HepG2 (cell line): ENCODE measurements around the gene UQCR10. TPM values are rescaled to one million over a fixed set of nuclear protein-coding genes. Genes with fewer than 3 reads are reported as not detected.

Experiments used
- ATAC-seq: fragments of 200-7000 bp; cut with Tn5 transposase; 3 replicates; pipeline ENCODE4 v1.9.1; 2020; ENCODE audit warnings: mild to moderate bottlenecking, moderate library complexity
- BruUV-seq: library from RNA; stranded (reverse); fragments of 400-500 nt; replicated peaks from 2 replicates; lab custom pipeline; 2021; lab: Mats Ljungman, UMichigan
- CTCF ChIA-PET: fragments of 300-600 bp; formaldehyde crosslinking; extraction: SDS; loops from one replicate; lab custom pipeline; 2021; ENCODE audit warnings: low total read pairs, inconsistent platforms, low intra/inter-chr PET ratio; lab: Yijun Ruan, JAX
- POLR2A ChIA-PET: fragments of 350-600 bp; sonication (Branson Sonifier 250); formaldehyde crosslinking; loops from one replicate; lab custom pipeline; 2020; ENCODE audit warnings: antibody characterized with exemption, inconsistent platforms; lab: Yijun Ruan, JAX
- DNase-seq: peaks from one replicate; pipeline ENCODE4 v3.0.0-alpha.2; 2015; ENCODE audit warnings: low spot score
- FAIRE-seq: peaks from 3 replicates; lab custom pipeline; 2011; peaks lifted over from hg19 to GRCh38; lab: Jason Lieb, UNC
- H2AFZ ChIP-seq: one replicate; pipeline ENCODE4 v1.6.1; 2011; ENCODE audit warnings: low read length, inconsistent platforms
- H3K27ac ChIP-seq: fragments of 300-600 bp; 3 replicates; pipeline ENCODE4 v1.8.0; 2011; ENCODE audit warnings: mixed run types, mild to moderate bottlenecking, mixed read lengths, low read length, inconsistent platforms; ENCODE audit not compliant: insufficient read depth; ENCODE audit errors: extremely low read length
- H3K27me3 ChIP-seq, 2 experiments: fragments of 200-600 bp in 1 of 2; 2 replicates in 1 of 2; 3 replicates in 1 of 2; pipeline versions ENCODE4 v1.6.0 to v1.8.0; 2011; ENCODE audit warnings: low read length in 2 of 2, mild to moderate bottlenecking in 2 of 2, moderate library complexity in 2 of 2, inconsistent platforms in 1 of 2; ENCODE audit not compliant: insufficient read depth in 2 of 2, control insufficient read depth in 1 of 2
- H3K36me3 ChIP-seq, 2 experiments: fragments of 200-600 bp in 1 of 2; replicated peaks in 1 of 2; 2 replicates in 1 of 2; 3 replicates in 1 of 2; pipeline versions ENCODE4 v1.5.1 to v1.8.0; 2011; ENCODE audit warnings: low read length in 2 of 2, inconsistent platforms in 1 of 2; ENCODE audit not compliant: insufficient read depth in 2 of 2, control insufficient read depth in 1 of 2
- H3K4me1 ChIP-seq: 2 replicates; pipeline ENCODE4 v1.5.1; 2012; ENCODE audit warnings: low read length, inconsistent platforms; ENCODE audit not compliant: insufficient read depth
- H3K4me2 ChIP-seq: 2 replicates; pipeline ENCODE4 v1.6.0; 2011; ENCODE audit warnings: low read depth, low read length, inconsistent platforms
- H3K4me3 ChIP-seq, 3 experiments: fragments of 200-600 bp in 1 of 3; sonication (generic), shearing (Covaris generic) in 1 of 3; replicated peaks in 1 of 3; 2 replicates each; pipeline ENCODE4 v1.5.1; 2011 to 2016; ENCODE audit warnings: low read length in 3 of 3, inconsistent platforms in 2 of 3, low read depth in 2 of 3, mild to moderate bottlenecking in 2 of 3, control low read depth in 1 of 3, mixed read lengths in 1 of 3; ENCODE audit not compliant: insufficient read depth in 1 of 3
- H3K79me2 ChIP-seq: one replicate; pipeline ENCODE4 v1.6.1; 2011; ENCODE audit warnings: low read length, inconsistent platforms; ENCODE audit not compliant: insufficient read depth
- H3K9ac ChIP-seq: 2 replicates; pipeline ENCODE4 v1.6.0; 2011; ENCODE audit warnings: mild to moderate bottlenecking, low read depth, low read length, inconsistent platforms; ENCODE audit not compliant: insufficient read depth
- H3K9me3 ChIP-seq: 2 replicates; pipeline ENCODE4 v1.5.1; 2012; ENCODE audit warnings: mild to moderate bottlenecking, low read length
- H4K20me1 ChIP-seq: 2 replicates; pipeline ENCODE4 v1.6.0; 2011; ENCODE audit warnings: inconsistent platforms, mild to moderate bottlenecking, low read length, moderate library complexity; ENCODE audit not compliant: insufficient read depth
- FOXC1 ChIP-seq: sonication (generic); formaldehyde crosslinking; IDR thresholded peaks from 2 replicates; pipeline ENCODE4 v1.8.0; 2022; ENCODE audit warnings: mild to moderate bottlenecking, missing genetic modification reagents, borderline replicate concordance
- IRX3 ChIP-seq: sonication (generic); formaldehyde crosslinking; IDR thresholded peaks from 2 replicates; pipeline ENCODE4 v1.8.1; 2023; ENCODE audit warnings: mild to moderate bottlenecking, low read depth, missing genetic modification reagents, borderline replicate concordance
- PHF21A ChIP-seq: sonication (generic); formaldehyde crosslinking; IDR thresholded peaks from 2 replicates; pipeline ENCODE4 v1.5.0; 2020; ENCODE audit warnings: mild to moderate bottlenecking, missing genetic modification reagents
- SMARCE1 ChIP-seq: fragments of 450-650 bp; IDR thresholded peaks from 2 replicates; pipeline ENCODE4 v1.6.1; 2017; ENCODE audit warnings: borderline replicate concordance
- ZNF337 ChIP-seq: sonication (generic); formaldehyde crosslinking; IDR thresholded peaks from 2 replicates; pipeline ENCODE4 v1.5.1; 2020; ENCODE audit warnings: missing genetic modification reagents, low read depth, mild to moderate bottlenecking, borderline replicate concordance
- ZNF577 ChIP-seq: sonication (generic); formaldehyde crosslinking; IDR thresholded peaks from 2 replicates; pipeline ENCODE4 v1.4.0; 2020; ENCODE audit warnings: mild to moderate bottlenecking, low read depth, missing genetic modification reagents, borderline replicate concordance
- WGBS: methylation state at CpG from one replicate; pipeline ENCODE4 v1.1.6; 2017; ENCODE audit warnings: low lambda C conversion rate; 5-methylcytosine and 5-hydroxymethylcytosine counted together
- in situ Hi-C: cut with HindIII; loops from 2 replicates; pipeline ENCODE4 v1.10.0; 2017; ENCODE audit warnings: low pct_unique_long_range_greater_than_20kb; ENCODE audit not compliant: extremely low pct_ligation_motif_present
- intact Hi-C: fragments of 100-400 bp; cut with micrococcal nuclease; formaldehyde crosslinking; loops from one replicate; pipeline ENCODE4 v1.10.0; 2022; ENCODE audit not compliant: unreplicated experiment
- polyA plus RNA-seq, 8 experiments: library from polyadenylated mRNA; depleted of rRNA in 3 of 8; stranded (reverse) in 7 of 8; unstranded in 1 of 8; fragments of >200 nt; fragmentation: Illumina TruSeq in 4 of 8; extraction: Trizol in 4 of 8; gene quantifications; 2 replicates each; pipeline versions ENCODE4 v1.2.1 to v1.2.3, GENCODE V29; 2011 to 2016; ENCODE audit warnings: low read depth in 4 of 8, missing spikeins in 1 of 8, mixed read lengths in 1 of 8; ENCODE audit not compliant: insufficient read depth in 1 of 8
- total RNA-seq, 5 experiments: library from RNA; depleted of rRNA; stranded (reverse); fragments of >200 nt; fragmentation: Illumina TruSeq; extraction: Trizol; gene quantifications; 2 replicates each; pipeline ENCODE4 v1.2.3, GENCODE V29; 2016; ENCODE audit warnings: low read depth in 1 of 5
- TF ChIP-seq, protein P1 (sequence below): IDR thresholded peaks from 2 replicates; pipeline ENCODE4 v1.6.1; 2016; ENCODE audit warnings: mild to moderate bottlenecking
- TF ChIP-seq, protein P2 (sequence below): sonication (generic); formaldehyde crosslinking; IDR thresholded peaks from 2 replicates; pipeline ENCODE4 v1.4.0; 2020; ENCODE audit warnings: missing genetic modification reagents
- TF ChIP-seq, protein P3 (sequence below): sonication (generic); formaldehyde crosslinking; IDR thresholded peaks from 2 replicates; pipeline ENCODE4 v1.4.0; 2020; ENCODE audit warnings: mild to moderate bottlenecking, missing genetic modification reagents

The UQCR10 gene
- total and polyA plus RNA-seq, 2 of the 13 experiments (the other 11 are each of a cell fraction or from before 2014, with no cell fraction given), result 225 to 232 TPM

DNA sequence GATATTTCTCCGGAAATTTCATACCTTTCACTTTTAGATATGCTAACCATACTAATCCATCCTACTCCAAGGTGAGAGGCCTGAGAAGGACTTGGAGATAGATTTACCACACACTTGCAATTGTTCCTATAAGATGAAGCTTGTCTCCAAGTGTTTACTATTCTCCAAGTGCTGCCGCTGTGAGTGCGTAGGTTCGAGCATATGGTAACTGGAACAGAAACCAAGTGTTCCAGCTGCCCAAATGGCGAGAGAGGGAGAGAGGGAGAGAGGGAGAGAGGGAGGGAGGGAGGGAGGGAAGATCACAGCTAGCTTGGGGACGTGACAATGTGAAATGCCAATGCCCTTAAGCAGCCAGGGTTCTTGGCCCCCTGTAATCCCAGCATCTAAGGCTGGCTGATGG is 49.4 kb downstream of the UQCR10 start:
- DNase-seq, result no peak
- Histone ChIP-seq H3K79me2 (no peaks in the 10 kb centered on the region), H2AFZ (no peak overlapping the region), H3K27me3 (no peaks in the 10 kb centered on the region; a peak in 1 of 5 replicates), H3K4me3 (no peak overlapping the region)
- intact Hi-C loops, result no loop called here
- CTCF ChIA-PET, result no interaction called here
- no peak for TF ChIP-seq FOXC1 (CRISPR knock-in tag)
- TF ChIP-seq SMARCE1, result no peak
- TF ChIP-seq, protein P1, sequence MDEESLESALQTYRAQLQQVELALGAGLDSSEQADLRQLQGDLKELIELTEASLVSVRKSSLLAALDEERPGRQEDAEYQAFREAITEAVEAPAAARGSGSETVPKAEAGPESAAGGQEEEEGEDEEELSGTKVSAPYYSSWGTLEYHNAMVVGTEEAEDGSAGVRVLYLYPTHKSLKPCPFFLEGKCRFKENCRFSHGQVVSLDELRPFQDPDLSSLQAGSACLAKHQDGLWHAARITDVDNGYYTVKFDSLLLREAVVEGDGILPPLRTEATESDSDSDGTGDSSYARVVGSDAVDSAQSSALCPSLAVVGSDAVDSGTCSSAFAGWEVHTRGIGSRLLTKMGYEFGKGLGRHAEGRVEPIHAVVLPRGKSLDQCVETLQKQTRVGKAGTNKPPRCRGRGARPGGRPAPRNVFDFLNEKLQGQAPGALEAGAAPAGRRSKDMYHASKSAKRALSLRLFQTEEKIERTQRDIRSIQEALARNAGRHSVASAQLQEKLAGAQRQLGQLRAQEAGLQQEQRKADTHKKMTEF, result no peak
- no peak for TF ChIP-seq ZNF577 (CRISPR knock-in tag)
- no peak for TF ChIP-seq PHF21A (CRISPR knock-in tag)
- TF ChIP-seq ZNF337 (CRISPR knock-in tag), result no peak
- TF ChIP-seq, protein P2, sequence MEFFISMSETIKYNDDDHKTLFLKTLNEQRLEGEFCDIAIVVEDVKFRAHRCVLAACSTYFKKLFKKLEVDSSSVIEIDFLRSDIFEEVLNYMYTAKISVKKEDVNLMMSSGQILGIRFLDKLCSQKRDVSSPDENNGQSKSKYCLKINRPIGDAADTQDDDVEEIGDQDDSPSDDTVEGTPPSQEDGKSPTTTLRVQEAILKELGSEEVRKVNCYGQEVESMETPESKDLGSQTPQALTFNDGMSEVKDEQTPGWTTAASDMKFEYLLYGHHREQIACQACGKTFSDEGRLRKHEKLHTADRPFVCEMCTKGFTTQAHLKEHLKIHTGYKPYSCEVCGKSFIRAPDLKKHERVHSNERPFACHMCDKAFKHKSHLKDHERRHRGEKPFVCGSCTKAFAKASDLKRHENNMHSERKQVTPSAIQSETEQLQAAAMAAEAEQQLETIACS (CRISPR knock-in tag), result no peak
- TF ChIP-seq IRX3 (CRISPR knock-in tag), result no peak
- TF ChIP-seq, protein P3, sequence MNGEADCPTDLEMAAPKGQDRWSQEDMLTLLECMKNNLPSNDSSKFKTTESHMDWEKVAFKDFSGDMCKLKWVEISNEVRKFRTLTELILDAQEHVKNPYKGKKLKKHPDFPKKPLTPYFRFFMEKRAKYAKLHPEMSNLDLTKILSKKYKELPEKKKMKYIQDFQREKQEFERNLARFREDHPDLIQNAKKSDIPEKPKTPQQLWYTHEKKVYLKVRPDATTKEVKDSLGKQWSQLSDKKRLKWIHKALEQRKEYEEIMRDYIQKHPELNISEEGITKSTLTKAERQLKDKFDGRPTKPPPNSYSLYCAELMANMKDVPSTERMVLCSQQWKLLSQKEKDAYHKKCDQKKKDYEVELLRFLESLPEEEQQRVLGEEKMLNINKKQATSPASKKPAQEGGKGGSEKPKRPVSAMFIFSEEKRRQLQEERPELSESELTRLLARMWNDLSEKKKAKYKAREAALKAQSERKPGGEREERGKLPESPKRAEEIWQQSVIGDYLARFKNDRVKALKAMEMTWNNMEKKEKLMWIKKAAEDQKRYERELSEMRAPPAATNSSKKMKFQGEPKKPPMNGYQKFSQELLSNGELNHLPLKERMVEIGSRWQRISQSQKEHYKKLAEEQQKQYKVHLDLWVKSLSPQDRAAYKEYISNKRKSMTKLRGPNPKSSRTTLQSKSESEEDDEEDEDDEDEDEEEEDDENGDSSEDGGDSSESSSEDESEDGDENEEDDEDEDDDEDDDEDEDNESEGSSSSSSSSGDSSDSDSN (CRISPR knock-in tag), result no peak
- TF ChIP-seq, all 625 proteins: peak for 0
- in situ Hi-C loops, result no loop called here
- peaks cover 17 to 41% of the 10 kb centered on the region in 2 experiments for H3K36me3 ChIP-seq
- no peaks in the 10 kb centered on the region for H3K9me3 ChIP-seq
- H3K4me1 ChIP-seq, result peaks cover 52% of the 10 kb centered on the region
- H3K9ac ChIP-seq, result no peak overlapping the region
- H3K27ac ChIP-seq, result no peak overlapping the region
- FAIRE-seq, result no peak
- WGBS, result 95% methylated on average over 6 of the region's 6 CpGs
- BruUV-seq, result no TSS peak
- no peak overlapping the region for H3K4me2 ChIP-seq
- ATAC-seq, result no peak
- POLR2A ChIA-PET, result interaction anchor here (1.8 kb wide), 1 partner anchor 17 kb away, joined by 7 read pairs; no protein-coding TSS in a partner anchor
- H4K20me1 ChIP-seq, result peaks cover 5% of the 10 kb centered on the region; the same call in 1 of the 2 replicates
